Naive B cell (primary cell): Measurements from ENCODE around the gene PSAP. TPM values are rescaled to one million over a fixed set of nuclear protein-coding genes. Genes with fewer than 3 reads are reported as not detected.

Experiments used
- ATAC-seq, 2 donors: fragments of 150-1000 bp; cut with Tn5 transposase; 2 replicates each; pipeline ENCODE4 v1.10.0; 2021; ENCODE audit warnings: low read depth in 2 of 2, mild to moderate bottlenecking in 2 of 2, moderate library complexity in 2 of 2
- DNase-seq: peaks from one replicate; pipeline ENCODE4 v3.0.0; 2022
- H3K27ac Mint-ChIP-seq, 6 donors: one replicate each; pipeline ENCODE4 v1.8.0; 2020 to 2022; ENCODE audit warnings: mild to moderate bottlenecking in 6 of 6, mixed read lengths in 6 of 6, moderate library complexity in 5 of 6, inconsistent platforms in 2 of 6
- H3K27me3 Mint-ChIP-seq, 3 donors: one replicate each; pipeline ENCODE4 v1.8.0; 2021 to 2022; ENCODE audit warnings: mixed read lengths in 3 of 3, mild to moderate bottlenecking in 1 of 3
- H3K36me3 Mint-ChIP-seq, 2 donors: one replicate each; pipeline ENCODE4 v1.8.0; 2020 to 2022; ENCODE audit warnings: mixed read lengths in 2 of 2, inconsistent platforms in 1 of 2, mild to moderate bottlenecking in 1 of 2
- H3K4me1 Mint-ChIP-seq, 3 donors: one replicate each; pipeline ENCODE4 v1.8.0; 2020 to 2022; ENCODE audit warnings: mixed read lengths in 3 of 3, inconsistent platforms in 1 of 3, mild to moderate bottlenecking in 1 of 3, moderate library complexity in 1 of 3
- H3K4me3 Mint-ChIP-seq, 8 donors: one replicate each; pipeline ENCODE4 v1.8.0; 2020 to 2022; ENCODE audit warnings: mild to moderate bottlenecking in 8 of 8, mixed read lengths in 8 of 8, moderate library complexity in 8 of 8, inconsistent platforms in 2 of 8
- H3K9me3 Mint-ChIP-seq, 7 donors: one replicate each; pipeline ENCODE4 v1.8.0; 2020 to 2022; ENCODE audit warnings: mixed read lengths in 7 of 7, mild to moderate bottlenecking in 5 of 7, inconsistent platforms in 2 of 7, moderate library complexity in 1 of 7
- polyA plus RNA-seq, 6 donors: library from polyadenylated mRNA; unstranded; fragments of 300-500 nt; fragmentation: Illumina TruSeq; gene quantifications; one replicate each; pipeline ENCODE4 v1.2.3, GENCODE V29; 2021; ENCODE audit warnings: low read depth in 6 of 6

PSAP gene
- polyA plus RNA-seq, 6 donors from 2014 or later, result 476 to 761 (median 550) TPM

GRCh38 chr10:71824333-71824732, 26.7 kb downstream of the PSAP start:
- no peaks in the 10 kb centered on the region for H3K9me3 Mint-ChIP-seq
- ATAC-seq, result no peak

GRCh38 chr10:71823356-71823755, 27.7 kb downstream of the PSAP start:
- ATAC-seq (no peak), DNase-seq (no peak)
- no peak overlapping the region for H3K27ac Mint-ChIP-seq
- peaks cover 0 to 3% (median 0%) of the 10 kb centered on the region in 3 donors for H3K4me1 Mint-ChIP-seq
- H3K4me3 Mint-ChIP-seq, result peak overlapping the region in 1 of 8 donors; percentile 16
- no peaks in the 10 kb centered on the region for H3K27me3 Mint-ChIP-seq
- H3K9me3 Mint-ChIP-seq, result no peaks in the 10 kb centered on the region
- H3K36me3 Mint-ChIP-seq, result peaks cover 9 to 22% of the 10 kb centered on the region in 2 donors

More at GRCh38 chr10:71824333-71824732, 26.7 kb downstream of the PSAP start:
- DNase-seq, result no peak
- H3K4me3 Mint-ChIP-seq, result no peak overlapping the region
- no peaks in the 10 kb centered on the region for H3K27me3 Mint-ChIP-seq
- peaks cover 9 to 22% of the 10 kb centered on the region in 2 donors for H3K36me3 Mint-ChIP-seq
- no peak overlapping the region for H3K27ac Mint-ChIP-seq
- H3K4me1 Mint-ChIP-seq, result peaks cover 0 to 3% (median 0%) of the 10 kb centered on the region in 3 donors

GRCh38 chr10:71821909-71822763, 28.9 kb downstream of the PSAP start:
- Mint-ChIP-seq H3K36me3 (peaks cover 9 to 20% of the 10 kb centered on the region in 2 donors), H3K4me3 (peak overlapping the region in 1 of 8 donors; percentile 7), H3K27me3 (no peaks in the 10 kb centered on the region), H3K4me1 (peaks cover 0 to 3% (median 0%) of the 10 kb centered on the region in 3 donors), H3K27ac (peak overlapping the region in 2 of 6 donors; percentile 41 to 68), H3K9me3 (no peaks in the 10 kb centered on the region)
- ATAC-seq, result no peak
- no peak for DNase-seq

- Mint-ChIP-seq H3K27me3 (no peaks in the 10 kb centered on the region), H3K4me3 (no peak overlapping the region), H3K9me3 (no peaks in the 10 kb centered on the region), H3K36me3 (peaks cover 9 to 25% of the 10 kb centered on the region in 2 donors), H3K27ac (peak overlapping the region in 2 of 6 donors; percentile 30 to 73), H3K4me1 (peaks cover 0 to 3% (median 0%) of the 10 kb centered on the region in 3 donors)
- ATAC-seq (no peak), DNase-seq (no peak)
Observed at GRCh38 chr10:71820966-71821365, 30.1 kb downstream of the PSAP start.

- H3K36me3 Mint-ChIP-seq, result peaks cover 9 to 25% of the 10 kb centered on the region in 2 donors
- no peaks in the 10 kb centered on the region for H3K9me3 Mint-ChIP-seq
- H3K4me3 Mint-ChIP-seq, result no peak overlapping the region
- H3K27ac Mint-ChIP-seq, result peak overlapping the region in 1 of 6 donors; percentile 3
- peaks cover 0 to 3% (median 0%) of the 10 kb centered on the region in 3 donors for H3K4me1 Mint-ChIP-seq
- H3K27me3 Mint-ChIP-seq, result no peaks in the 10 kb centered on the region
- no peak for ATAC-seq
- no peak for DNase-seq
Observed at GRCh38 chr10:71819985-71820384, 31.1 kb downstream of the PSAP start.

- H3K36me3 Mint-ChIP-seq, result peaks cover 9 to 25% of the 10 kb centered on the region in 2 donors
Observed at GRCh38 chr10:71819441-71819861, 31.6 kb downstream of the PSAP start.

GRCh38 chr10:71818674-71819260, 32.3 kb downstream of the PSAP start:
- Mint-ChIP-seq H3K4me1 (peaks cover 0 to 3% (median 3%) of the 10 kb centered on the region in 3 donors), H3K9me3 (peaks cover 0 to 2% (median 0%) of the 10 kb centered on the region in 7 donors), H3K27ac (peak overlapping the region in 2 of 6 donors; percentile 24 to 70), H3K27me3 (no peaks in the 10 kb centered on the region), H3K36me3 (peaks cover 9 to 25% of the 10 kb centered on the region in 2 donors), H3K4me3 (no peak overlapping the region)
- ATAC-seq (no peak), DNase-seq (no peak)

More at GRCh38 chr10:71819441-71819861, 31.6 kb downstream of the PSAP start:
- DNase-seq (no peak), ATAC-seq (no peak)
- Mint-ChIP-seq H3K4me1 (peaks cover 0 to 3% (median 2%) of the 10 kb centered on the region in 3 donors), H3K4me3 (no peak overlapping the region), H3K27ac (peak overlapping the region in 2 of 6 donors; percentile 47 to 62), H3K27me3 (no peaks in the 10 kb centered on the region), H3K9me3 (peaks cover 0 to 2% (median 0%) of the 10 kb centered on the region in 7 donors)

- no peak for DNase-seq
Observed at GRCh38 chr10:71817831-71818655, 33.0 kb downstream of the PSAP start.

GRCh38 chr10:71816936-71817618, 34.0 kb downstream of the PSAP start:
- no peak for ATAC-seq
- H3K36me3 Mint-ChIP-seq, result peaks cover 9 to 20% of the 10 kb centered on the region in 2 donors
- H3K27me3 Mint-ChIP-seq, result no peaks in the 10 kb centered on the region
- peaks cover 0 to 3% (median 0%) of the 10 kb centered on the region in 3 donors for H3K4me1 Mint-ChIP-seq
- H3K9me3 Mint-ChIP-seq, result peaks cover 0 to 2% (median 0%) of the 10 kb centered on the region in 7 donors
- peak overlapping the region in 1 of 8 donors; percentile 9 for H3K4me3 Mint-ChIP-seq
- H3K27ac Mint-ChIP-seq, result peak overlapping the region in 1 of 6 donors; percentile 49
- DNase-seq, result no peak

More at GRCh38 chr10:71817831-71818655, 33.0 kb downstream of the PSAP start:
- peak overlapping the region in 1 of 6 donors; percentile 63 for H3K27ac Mint-ChIP-seq
- H3K27me3 Mint-ChIP-seq, result no peaks in the 10 kb centered on the region
- ATAC-seq, result no peak
- H3K9me3 Mint-ChIP-seq, result peaks cover 0 to 2% (median 0%) of the 10 kb centered on the region in 7 donors
- H3K36me3 Mint-ChIP-seq, result peaks cover 9 to 20% of the 10 kb centered on the region in 2 donors
- peaks cover 0 to 3% (median 0%) of the 10 kb centered on the region in 3 donors for H3K4me1 Mint-ChIP-seq
- H3K4me3 Mint-ChIP-seq, result no peak overlapping the region

GRCh38 chr10:71816421-71816851, 34.6 kb downstream of the PSAP start:
- Mint-ChIP-seq H3K36me3 (peaks cover 9 to 16% of the 10 kb centered on the region in 2 donors), H3K4me3 (no peak overlapping the region), H3K27ac (peak overlapping the region in 1 of 6 donors; percentile 9), H3K4me1 (peaks cover 0 to 3% (median 0%) of the 10 kb centered on the region in 3 donors), H3K9me3 (peaks cover 0 to 2% (median 0%) of the 10 kb centered on the region in 7 donors), H3K27me3 (no peaks in the 10 kb centered on the region)
- no peak for DNase-seq
- no peak for ATAC-seq

- ATAC-seq (no peak), DNase-seq (no peak)
- Mint-ChIP-seq H3K27me3 (no peaks in the 10 kb centered on the region), H3K27ac (no peak overlapping the region), H3K4me3 (no peak overlapping the region), H3K4me1 (peaks cover 0 to 3% (median 0%) of the 10 kb centered on the region in 3 donors), H3K9me3 (peaks cover 0 to 2% (median 0%) of the 10 kb centered on the region in 7 donors), H3K36me3 (peaks cover 2 to 10% of the 10 kb centered on the region in 2 donors)
Observed at GRCh38 chr10:71815515-71816130, 35.4 kb downstream of the PSAP start.

- ATAC-seq (no peak), DNase-seq (no peak)
- H3K27me3 Mint-ChIP-seq, result no peaks in the 10 kb centered on the region
- H3K36me3 Mint-ChIP-seq, result peaks cover 0 to 10% of the 10 kb centered on the region in 2 donors
- H3K27ac Mint-ChIP-seq, result no peak overlapping the region
- peaks cover 0 to 2% (median 0%) of the 10 kb centered on the region in 7 donors for H3K9me3 Mint-ChIP-seq
- H3K4me3 Mint-ChIP-seq, result no peak overlapping the region
- H3K4me1 Mint-ChIP-seq, result peaks cover 0 to 3% (median 0%) of the 10 kb centered on the region in 3 donors
Observed at GRCh38 chr10:71814922-71815411, 36.1 kb downstream of the PSAP start.
